Endothelial cell of umbilical vein (primary cell): Measurements from ENCODE around the gene CRTC1. TPM values are rescaled to one million over a fixed set of nuclear protein-coding genes. Genes with fewer than 3 reads are reported as not detected.

ENCODE experiments used
- BruUV-seq: library from RNA; stranded (reverse); fragments of 400-500 nt; replicated peaks from 2 replicates; lab custom pipeline; 2021; lab: Mats Ljungman, UMichigan
- CTCF ChIA-PET: fragments of 300-600, 350-600 bp; sonication (Branson Sonifier 250); formaldehyde crosslinking; loops from one replicate; lab custom pipeline; 2021; ENCODE audit warnings: antibody characterized with exemption, inconsistent platforms; lab: Charles Lee
- POLR2A ChIA-PET: fragments of 300-600, 350-600 bp; sonication (Branson Sonifier 250); formaldehyde crosslinking; loops from one replicate; lab custom pipeline; 2021; ENCODE audit warnings: antibody characterized with exemption, inconsistent platforms; lab: Charles Lee
- DNase-seq: peaks from one replicate; pipeline ENCODE4 v3.0.0-alpha.2; 2011; ENCODE audit warnings: low read depth, low spot score
- FAIRE-seq: peaks from 2 replicates; lab custom pipeline; 2011; peaks lifted over from hg19 to GRCh38; lab: Jason Lieb, UNC
- H2AFZ ChIP-seq: 2 replicates; pipeline ENCODE4 v1.6.0; 2012; ENCODE audit warnings: low read depth, low read length, control low read depth, inconsistent platforms
- H3K27ac ChIP-seq: 2 replicates; pipeline ENCODE4 v1.5.1; 2011; ENCODE audit warnings: low read depth, mild to moderate bottlenecking, control low read depth, low read length, moderate library complexity; ENCODE audit not compliant: insufficient read depth
- H3K27me3 ChIP-seq, 2 experiments: 2 replicates each; pipeline versions ENCODE4 v1.6.0 to v1.6.1; 2011; ENCODE audit warnings: low read length in 2 of 2, mixed read lengths in 1 of 2; ENCODE audit not compliant: control insufficient read depth in 2 of 2, insufficient read depth in 2 of 2
- H3K36me3 ChIP-seq, 2 experiments: 2 replicates in 1 of 2; 3 replicates in 1 of 2; pipeline ENCODE4 v1.5.1; 2011; ENCODE audit warnings: low read length in 2 of 2, mild to moderate bottlenecking in 1 of 2, moderate library complexity in 1 of 2; ENCODE audit not compliant: control insufficient read depth in 2 of 2, insufficient read depth in 2 of 2; ENCODE audit errors: extremely low read depth in 1 of 2
- H3K4me1 ChIP-seq: 3 replicates; pipeline ENCODE4 v1.5.1; 2011; ENCODE audit warnings: mild to moderate bottlenecking, low read length; ENCODE audit not compliant: control insufficient read depth, insufficient read depth; ENCODE audit errors: extremely low read depth
- H3K4me2 ChIP-seq: 2 replicates; pipeline ENCODE4 v1.6.1; 2011; ENCODE audit warnings: low read length, control low read depth, mixed read lengths; ENCODE audit not compliant: insufficient read depth
- H3K4me3 ChIP-seq, 3 experiments: fragments of 200-600 bp in 1 of 3; sonication (generic), shearing (Covaris generic) in 1 of 3; replicated peaks in 1 of 3; 2 replicates each; pipeline ENCODE4 v1.5.1; 2011 to 2016; ENCODE audit warnings: control low read depth in 3 of 3, low read length in 3 of 3, mild to moderate bottlenecking in 2 of 3, inconsistent platforms in 1 of 3, low read depth in 1 of 3, moderate library complexity in 1 of 3; ENCODE audit not compliant: insufficient read depth in 1 of 3
- H3K79me2 ChIP-seq: 2 replicates; pipeline ENCODE4 v1.6.0; 2012; ENCODE audit warnings: low read length, inconsistent platforms; ENCODE audit not compliant: control insufficient read depth, insufficient read depth
- H3K9ac ChIP-seq: replicated peaks from 2 replicates; pipeline ENCODE3; 2011; ENCODE audit warnings: low read length, control low read depth; ENCODE audit not compliant: insufficient read depth; ENCODE audit errors: extremely low read depth
- H3K9me1 ChIP-seq: replicated peaks from 3 replicates; pipeline ENCODE4 v1.6.0; 2011; ENCODE audit warnings: mild to moderate bottlenecking, low read length; ENCODE audit not compliant: control insufficient read depth, insufficient read depth; ENCODE audit errors: extremely low read depth
- H3K9me3 ChIP-seq: replicated peaks from 2 replicates; pipeline ENCODE4 v1.5.1; 2012; ENCODE audit warnings: low read length, inconsistent platforms; ENCODE audit not compliant: control insufficient read depth, insufficient read depth
- H4K20me1 ChIP-seq: replicated peaks from 2 replicates; pipeline ENCODE3; 2011; ENCODE audit warnings: mild to moderate bottlenecking, low read length; ENCODE audit not compliant: control insufficient read depth, insufficient read depth; ENCODE audit errors: extremely low read depth
- EZH2 ChIP-seq: IDR thresholded peaks from 2 replicates; pipeline ENCODE4 v1.6.1; 2012; ENCODE audit warnings: borderline replicate concordance, low read depth, mild to moderate bottlenecking, moderate library complexity, low read length, inconsistent platforms; ENCODE audit not compliant: severe bottlenecking
- FOS ChIP-seq: IDR thresholded peaks from 2 replicates; pipeline ENCODE4 v1.6.1; 2011; ENCODE audit warnings: mild to moderate bottlenecking, low read length, moderate library complexity, borderline replicate concordance; ENCODE audit not compliant: insufficient read depth
- GATA2 ChIP-seq: IDR thresholded peaks from 2 replicates; pipeline ENCODE4 v1.7.0; 2011; ENCODE audit warnings: low read depth, mild to moderate bottlenecking, moderate library complexity, mixed read lengths, low read length; ENCODE audit not compliant: insufficient read length, insufficient read depth
- JUN ChIP-seq: IDR thresholded peaks from 2 replicates; pipeline ENCODE4 v1.6.1; 2011; ENCODE audit warnings: borderline replicate concordance, low read depth; ENCODE audit not compliant: insufficient read length, insufficient read depth
- MYC ChIP-seq: IDR thresholded peaks from one replicate; pipeline ENCODE4 v1.6.1; 2011; ENCODE audit warnings: mild to moderate bottlenecking, low read depth, low read length
- POLR2A ChIP-seq: IDR thresholded peaks from 2 replicates; pipeline ENCODE4 v1.6.1; 2012; ENCODE audit warnings: low read depth, mild to moderate bottlenecking, control low read depth, low read length
- POLR2AphosphoS5 ChIP-seq: IDR thresholded peaks from 2 replicates; pipeline ENCODE4 v1.6.1; 2012; ENCODE audit warnings: low read depth, mild to moderate bottlenecking, control low read depth, low read length, moderate library complexity; ENCODE audit not compliant: insufficient read depth
- dilution Hi-C: fragments of 300-500 bp; cut with MboI; formaldehyde crosslinking; loops from one replicate; pipeline ENCODE4 v1.15.0; 2019; ENCODE audit warnings: low sequenced_read_pairs; ENCODE audit not compliant: extremely low pct_ligation_motif_present
- intact Hi-C: fragments of 100-400 bp; cut with micrococcal nuclease; formaldehyde crosslinking; loops from one replicate; pipeline ENCODE4 v1.10.0; 2022
- polyA plus RNA-seq, 4 experiments: library from polyadenylated mRNA; depleted of rRNA in 3 of 4; stranded (reverse) in 3 of 4; unstranded in 1 of 4; fragments of >200 nt; gene quantifications; 2 replicates each; pipeline versions ENCODE4 v1.2.1 to v1.2.3, GENCODE V29; 2011 to 2012; ENCODE audit warnings: missing spikeins in 1 of 4
- total RNA-seq: library from RNA; stranded (reverse); gene quantifications from 2 replicates; pipeline ENCODE4 v1.2.3, GENCODE V29; 2021
- TF ChIP-seq, protein P1 (sequence below): IDR thresholded peaks from 2 replicates; pipeline ENCODE4 v1.6.1; 2011; ENCODE audit not compliant: insufficient read depth, insufficient read length
- TF ChIP-seq, protein P2 (sequence below), 2 donors: IDR thresholded peaks; 1 replicate in 1 of 2; 2 replicates in 1 of 2; pipeline ENCODE4 v1.5.1; 2011; ENCODE audit warnings: low read length in 2 of 2, mild to moderate bottlenecking in 2 of 2, moderate library complexity in 2 of 2, control low read depth in 1 of 2, inconsistent platforms in 1 of 2, low read depth in 1 of 2; ENCODE audit not compliant: insufficient read depth in 1 of 2; ENCODE audit errors: extremely low read depth in 1 of 2

CRTC1 gene
- total and polyA plus RNA-seq, 2 donors (not counting 3 experiments of a cell fraction or from before 2014, with no cell fraction given), result 4.2 to 11.4 TPM

DNA sequence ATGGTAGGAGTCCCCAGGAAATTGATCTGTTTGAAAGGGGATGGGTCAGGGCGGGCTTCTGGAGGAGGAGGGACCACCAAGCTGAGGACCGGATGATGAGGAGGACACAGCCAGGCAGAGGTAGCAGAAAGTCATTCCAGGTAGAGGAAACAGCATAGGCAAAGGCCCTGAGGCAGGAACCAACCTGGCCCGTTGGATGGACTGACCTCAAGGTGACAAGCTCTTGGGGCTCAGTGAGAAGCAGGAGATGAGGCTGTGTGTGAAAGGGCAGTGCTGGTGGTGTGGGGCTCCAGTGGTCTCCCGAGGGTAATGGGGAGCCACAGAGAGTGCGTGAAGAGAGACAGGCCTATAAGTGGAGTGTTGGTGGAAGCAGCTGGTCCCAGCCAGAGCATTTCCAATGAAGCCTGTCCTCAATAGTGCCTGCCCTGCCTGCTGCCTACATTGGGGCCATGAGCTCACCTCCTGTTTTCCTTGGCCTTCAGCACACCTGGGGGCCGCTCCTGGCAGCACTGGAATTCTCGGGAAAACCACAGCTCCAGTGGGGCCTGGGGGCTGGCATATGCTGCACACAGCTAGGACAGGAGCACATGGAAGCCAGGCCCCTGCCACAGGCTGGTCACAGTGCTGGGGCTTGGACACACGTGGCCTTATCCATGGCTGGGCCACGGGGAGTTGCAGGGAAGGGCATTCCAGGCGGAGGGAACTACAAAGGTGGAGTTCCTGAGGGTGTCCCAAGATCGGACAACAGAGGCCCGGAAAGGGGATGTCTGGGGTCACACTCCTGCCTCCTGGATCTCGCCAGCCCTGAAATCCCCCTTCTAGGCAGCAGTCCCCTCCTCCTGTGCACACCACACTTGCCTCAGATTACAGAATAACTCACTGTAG, 109.9 kb downstream of the CRTC1 start:
- Histone ChIP-seq H3K9me1 (no peaks in the 10 kb centered on the region), H3K4me2 (no peak overlapping the region), H3K27me3 (peaks cover 39 to 46% of the 10 kb centered on the region in 2 experiments), H2AFZ (no peak overlapping the region), H4K20me1 (no peaks in the 10 kb centered on the region), H3K4me1 (no peaks in the 10 kb centered on the region), H3K4me3 (no peak overlapping the region), H3K9ac (no peak overlapping the region), H3K9me3 (no peaks in the 10 kb centered on the region), H3K27ac (no peak overlapping the region), H3K36me3 (no peaks in the 10 kb centered on the region), H3K79me2 (no peaks in the 10 kb centered on the region)
- intact Hi-C loops, result no loop called here
- DNase-seq, result no peak
- BruUV-seq, result no TSS peak
- dilution Hi-C loops, result no loop called here
- CTCF ChIA-PET, result interaction anchor here (0.7 to 1.6 kb wide), 2 partner anchors 18 to 332 kb away, joined by 3 read pairs; no protein-coding TSS in a partner anchor
- POLR2A ChIA-PET, result no interaction called here
- FAIRE-seq, result no peak
- TF ChIP-seq, protein P1, sequence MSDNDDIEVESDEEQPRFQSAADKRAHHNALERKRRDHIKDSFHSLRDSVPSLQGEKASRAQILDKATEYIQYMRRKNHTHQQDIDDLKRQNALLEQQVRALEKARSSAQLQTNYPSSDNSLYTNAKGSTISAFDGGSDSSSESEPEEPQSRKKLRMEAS, result no peak
- no peak for TF ChIP-seq MYC
- TF ChIP-seq POLR2AphosphoS5, result no peak
- TF ChIP-seq GATA2, result no peak
- no peak for TF ChIP-seq EZH2
- no peak for TF ChIP-seq POLR2A
- TF ChIP-seq, protein P2, sequence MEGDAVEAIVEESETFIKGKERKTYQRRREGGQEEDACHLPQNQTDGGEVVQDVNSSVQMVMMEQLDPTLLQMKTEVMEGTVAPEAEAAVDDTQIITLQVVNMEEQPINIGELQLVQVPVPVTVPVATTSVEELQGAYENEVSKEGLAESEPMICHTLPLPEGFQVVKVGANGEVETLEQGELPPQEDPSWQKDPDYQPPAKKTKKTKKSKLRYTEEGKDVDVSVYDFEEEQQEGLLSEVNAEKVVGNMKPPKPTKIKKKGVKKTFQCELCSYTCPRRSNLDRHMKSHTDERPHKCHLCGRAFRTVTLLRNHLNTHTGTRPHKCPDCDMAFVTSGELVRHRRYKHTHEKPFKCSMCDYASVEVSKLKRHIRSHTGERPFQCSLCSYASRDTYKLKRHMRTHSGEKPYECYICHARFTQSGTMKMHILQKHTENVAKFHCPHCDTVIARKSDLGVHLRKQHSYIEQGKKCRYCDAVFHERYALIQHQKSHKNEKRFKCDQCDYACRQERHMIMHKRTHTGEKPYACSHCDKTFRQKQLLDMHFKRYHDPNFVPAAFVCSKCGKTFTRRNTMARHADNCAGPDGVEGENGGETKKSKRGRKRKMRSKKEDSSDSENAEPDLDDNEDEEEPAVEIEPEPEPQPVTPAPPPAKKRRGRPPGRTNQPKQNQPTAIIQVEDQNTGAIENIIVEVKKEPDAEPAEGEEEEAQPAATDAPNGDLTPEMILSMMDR (IDR thresholded peaks at IDR 0.05; ENCODE audit: extremely low read depth in 1 of 2, insufficient read depth in 1 of 2, low read depth in 1 of 2, low read length in 2 of 2), result no peak
- TF ChIP-seq JUN, result no peak
- no peak for TF ChIP-seq FOS
